Naive thymus-derived CD4-positive, alpha-beta T cell (primary cell): ENCODE results near the gene CMTM1. TPM values are rescaled to one million over a fixed set of nuclear protein-coding genes. Genes with fewer than 3 reads are reported as not detected.

ENCODE experiments used
- ATAC-seq: fragments of 150-1000 bp; cut with Tn5 transposase; 2 replicates; pipeline ENCODE4 v1.10.0; 2021; ENCODE audit warnings: mild to moderate bottlenecking, moderate library complexity
- CTCF ChIA-PET: fragments of 350-600 bp; sonication (Branson Sonifier 250); formaldehyde crosslinking; loops from one replicate; lab custom pipeline; 2021; ENCODE audit warnings: antibody characterized with exemption; lab: Charles Lee
- POLR2A ChIA-PET: fragments of 350-600 bp; sonication (Branson Sonifier 250); formaldehyde crosslinking; loops from one replicate; lab custom pipeline; 2021; ENCODE audit warnings: antibody characterized with exemption, inconsistent platforms; lab: Charles Lee
- DNase-seq, 9 donors: peaks; one replicate each; pipeline versions ENCODE4 v3.0.0 to v3.0.0-alpha.2; 2020 to 2022; ENCODE audit warnings: mixed read lengths in 1 of 9
- H3K27ac ChIP-seq: one replicate; pipeline ENCODE4 v1.7.0; 2013; ENCODE audit warnings: mild to moderate bottlenecking, low read depth, low read length, moderate library complexity
- H3K27me3 ChIP-seq, 2 donors: one replicate each; pipeline ENCODE4 v1.7.0; 2013; ENCODE audit warnings: low read length in 2 of 2, mild to moderate bottlenecking in 2 of 2, moderate library complexity in 2 of 2; ENCODE audit not compliant: control insufficient read depth in 2 of 2, insufficient read depth in 2 of 2
- H3K36me3 ChIP-seq, 3 experiments: 1 replicate in 2 of 3; 2 replicates in 1 of 3; pipeline ENCODE4 v1.7.0; 2013; ENCODE audit warnings: low read length in 3 of 3, mild to moderate bottlenecking in 3 of 3, moderate library complexity in 1 of 3; ENCODE audit not compliant: insufficient read depth in 3 of 3, control insufficient read depth in 2 of 3
- H3K4me1 ChIP-seq, 2 donors: one replicate each; pipeline ENCODE4 v1.7.0; 2013; ENCODE audit warnings: low read length in 2 of 2, mild to moderate bottlenecking in 2 of 2, moderate library complexity in 1 of 2; ENCODE audit not compliant: control insufficient read depth in 2 of 2, insufficient read depth in 2 of 2
- H3K4me3 ChIP-seq: 2 replicates; pipeline ENCODE4 v1.7.0; 2013; ENCODE audit warnings: mild to moderate bottlenecking, low read length
- H3K9me3 ChIP-seq, 3 experiments: 1 replicate in 2 of 3; 2 replicates in 1 of 3; pipeline ENCODE4 v1.7.0; 2013; ENCODE audit warnings: low read length in 3 of 3; ENCODE audit not compliant: control insufficient read depth in 2 of 3
- H3K27ac Mint-ChIP-seq, 9 donors: one replicate each; pipeline ENCODE4 v1.8.0; 2020 to 2022; ENCODE audit warnings: mixed read lengths in 9 of 9, mild to moderate bottlenecking in 8 of 9, moderate library complexity in 5 of 9, inconsistent platforms in 2 of 9
- H3K27me3 Mint-ChIP-seq, 5 donors: one replicate each; pipeline ENCODE4 v1.8.0; 2021 to 2022; ENCODE audit warnings: mixed read lengths in 5 of 5, mild to moderate bottlenecking in 1 of 5
- H3K36me3 Mint-ChIP-seq, 5 donors: one replicate each; pipeline ENCODE4 v1.8.0; 2020 to 2022; ENCODE audit warnings: mixed read lengths in 5 of 5, mild to moderate bottlenecking in 3 of 5, inconsistent platforms in 1 of 5
- H3K4me1 Mint-ChIP-seq, 7 donors: one replicate each; pipeline ENCODE4 v1.8.0; 2020 to 2022; ENCODE audit warnings: mixed read lengths in 7 of 7, mild to moderate bottlenecking in 3 of 7, inconsistent platforms in 1 of 7
- H3K4me3 Mint-ChIP-seq, 10 donors: one replicate each; pipeline ENCODE4 v1.8.0; 2020 to 2022; ENCODE audit warnings: mild to moderate bottlenecking in 10 of 10, mixed read lengths in 10 of 10, moderate library complexity in 6 of 10, inconsistent platforms in 2 of 10
- H3K9me3 Mint-ChIP-seq, 11 donors: one replicate each; pipeline ENCODE4 v1.8.0; 2020 to 2022; ENCODE audit warnings: mixed read lengths in 11 of 11, mild to moderate bottlenecking in 4 of 11, inconsistent platforms in 1 of 11, moderate library complexity in 1 of 11
- intact Hi-C, 2 donors: fragments of 100-400 bp; cut with micrococcal nuclease; formaldehyde crosslinking; loops; one replicate each; pipeline ENCODE4 v1.15.1; 2023
- polyA plus RNA-seq, 2 donors: library from polyadenylated mRNA; unstranded; fragments of 300-500 nt; fragmentation: Illumina TruSeq; gene quantifications; one replicate each; pipeline ENCODE4 v1.2.3, GENCODE V29; 2021
- total RNA-seq, 6 experiments: library from RNA in 5 of 6; stranded (reverse) in 5 of 6; gene quantifications; 1 replicate in 5 of 6; 2 replicates in 1 of 6; pipeline ENCODE4 v1.2.3 and lab custom pipeline; 2021 to 2026

CMTM1 gene
- total and polyA plus RNA-seq, 7 experiments from 2014 or later, result 0.36 to 23.3 (median 4.4) TPM

GRCh38 chr16:66549284-66550131 lies 16.7 kb upstream of the CMTM1 start, which contains the start of gene TK2:
TSS of gene TK2 (minus strand) at chr16:66550122. CDS start at chr16:66550061, 61 bp downstream.
- peak; percentile 36 to 81 (median 55) for DNase-seq
- Mint-ChIP-seq H3K36me3 (peaks cover 0 to 36% (median 0%) of the 10 kb centered on the region in 5 donors), H3K27ac (peak within 1 kb of the TSS; percentile 72 to 94 (median 92)), H3K9me3 (peaks cover 0 to 7% (median 0%) of the 10 kb centered on the region in 11 donors), H3K4me1 (peaks cover 36 to 63% (median 59%) of the 10 kb centered on the region in 7 donors), H3K27me3 (peaks cover 0 to 2% (median 0%) of the 10 kb centered on the region in 5 donors), H3K4me3 (peak within 1 kb of the TSS; percentile 64 to 96 (median 86))
- POLR2A ChIA-PET, result interaction anchor here (1.1 to 9.5 kb wide), 3 partner anchors 11 to 32 kb away, joined by 3 to 164 read pairs (median 7); no protein-coding TSS in a partner anchor
- intact Hi-C loops, result loop anchor here in 1 of 2 donors (1.0 to 5.0 kb wide), 4 partner anchors 32 to 333 kb away; partner anchors contain the start of genes CMTM4 and PDP2
- Histone ChIP-seq H3K27me3 (no peaks in the 10 kb centered on the region), H3K27ac (peak within 1 kb of the TSS; percentile 83), H3K36me3 (no peaks in the 10 kb centered on the region), H3K9me3 (no peaks in the 10 kb centered on the region), H3K4me3 (peak within 1 kb of the TSS; percentile 70), H3K4me1 (peaks cover 44 to 46% of the 10 kb centered on the region in 2 donors)
- ATAC-seq, result peak; percentile 17
- CTCF ChIA-PET, result interaction anchor here (0.7 to 3.3 kb wide), 3 partner anchors 14 to 143 kb away, joined by 3 to 22 read pairs (median 3); no protein-coding TSS in a partner anchor

- Histone ChIP-seq H3K9me3 (no peaks in the 10 kb centered on the region), H3K27ac (peak overlapping the region; percentile 77), H3K27me3 (no peaks in the 10 kb centered on the region), H3K4me3 (peak overlapping the region; percentile 94), H3K4me1 (peaks cover 49 to 61% of the 10 kb centered on the region in 2 donors), H3K36me3 (no peaks in the 10 kb centered on the region)
- intact Hi-C loops, result loop anchor here in 1 of 2 donors (1.0 to 5.0 kb wide), 4 partner anchors 73 to 331 kb away; partner anchors contain the start of genes CMTM4 and PDP2
- ChIA-PET CTCF (interaction anchor here (1.3 to 3.6 kb wide), 7 partner anchors 12 to 144 kb away, joined by 4 to 24 read pairs (median 9); partner anchors contain the start of gene CMTM3), POLR2A (interaction anchor here (0.8 to 9.5 kb wide), 17 partner anchors 8 to 279 kb away, joined by 3 to 164 read pairs (median 5); partner anchors contain the start of genes CMTM1, CMTM2, CMTM3 and NAE1)
- Mint-ChIP-seq H3K9me3 (peaks cover 0 to 7% (median 0%) of the 10 kb centered on the region in 11 donors), H3K36me3 (peaks cover 0 to 45% (median 0%) of the 10 kb centered on the region in 5 donors), H3K4me1 (peaks cover 55 to 81% (median 76%) of the 10 kb centered on the region in 7 donors), H3K4me3 (peak overlapping the region; percentile 92 to 99 (median 95)), H3K27ac (peak overlapping the region; percentile 91 to 97 (median 94)), H3K27me3 (peaks cover 0 to 2% (median 0%) of the 10 kb centered on the region in 5 donors)
- DNase-seq (peak in 8 of 9 donors; percentile 53 to 64 (median 58)), ATAC-seq (peak; percentile 57)
Measured at GRCh38 chr16:66551348-66551759, 14.9 kb upstream of the CMTM1 start.

DNA sequence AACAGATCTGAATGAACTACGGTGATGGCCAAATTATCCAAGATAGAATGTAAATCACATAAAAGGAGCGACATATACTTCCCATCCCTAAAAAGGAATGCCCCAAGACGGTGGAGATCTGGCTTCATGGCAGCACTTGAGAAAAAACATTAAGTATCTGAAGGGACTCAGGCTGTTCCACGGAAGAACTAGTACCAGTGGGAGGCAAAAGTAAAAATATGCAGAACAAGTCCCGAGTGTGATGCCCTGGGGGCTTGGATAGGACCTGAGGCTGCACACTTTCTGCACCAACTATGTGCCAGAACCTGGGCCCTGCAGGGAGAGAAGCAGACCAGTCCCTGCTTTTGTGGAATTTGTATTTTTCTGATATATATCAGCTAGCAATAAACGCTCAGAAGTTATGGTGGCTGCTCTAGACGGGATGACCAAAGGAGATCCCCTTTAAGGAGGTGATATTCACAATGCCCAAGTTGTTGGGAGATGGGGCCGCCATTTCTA lies 14.4 kb upstream of the CMTM1 start:
- Histone ChIP-seq H3K4me3 (peak overlapping the region; percentile 94), H3K4me1 (peaks cover 49 to 63% of the 10 kb centered on the region in 2 donors), H3K27ac (peak overlapping the region; percentile 77), H3K27me3 (no peaks in the 10 kb centered on the region), H3K36me3 (no peaks in the 10 kb centered on the region), H3K9me3 (no peaks in the 10 kb centered on the region)
- peak overlapping the region; percentile 91 to 97 (median 94) for H3K27ac Mint-ChIP-seq
- peaks cover 0 to 2% (median 0%) of the 10 kb centered on the region in 5 donors for H3K27me3 Mint-ChIP-seq
- H3K4me3 Mint-ChIP-seq, result peak overlapping the region; percentile 92 to 99 (median 95)
- ChIA-PET POLR2A (interaction anchor here (0.9 to 9.5 kb wide), 27 partner anchors 8 to 279 kb away, joined by 3 to 164 read pairs (median 4); partner anchors contain the start of genes CMTM1, CMTM2, CMTM3 and NAE1), CTCF (interaction anchor here (0.6 to 3.6 kb wide), 10 partner anchors 9 to 145 kb away, joined by 3 to 24 read pairs (median 6); partner anchors contain the start of gene CMTM3)
- peaks cover 55 to 84% (median 80%) of the 10 kb centered on the region in 7 donors for H3K4me1 Mint-ChIP-seq
- peaks cover 0 to 45% (median 0%) of the 10 kb centered on the region in 5 donors for H3K36me3 Mint-ChIP-seq
- peaks cover 0 to 7% (median 0%) of the 10 kb centered on the region in 11 donors for H3K9me3 Mint-ChIP-seq
- DNase-seq, result peak in 2 of 9 donors; percentile 16 to 30
- ATAC-seq, result no peak
- intact Hi-C loops, result loop anchor here (1.0 to 5.0 kb wide), 10 partner anchors 28 to 382 kb away; partner anchors contain the start of genes CMTM3 (in 2 of the 2), CIAO2B (in 1 of the 2), CMTM4 (in 1 of the 2) and PDP2 (in 1 of the 2)

DNA sequence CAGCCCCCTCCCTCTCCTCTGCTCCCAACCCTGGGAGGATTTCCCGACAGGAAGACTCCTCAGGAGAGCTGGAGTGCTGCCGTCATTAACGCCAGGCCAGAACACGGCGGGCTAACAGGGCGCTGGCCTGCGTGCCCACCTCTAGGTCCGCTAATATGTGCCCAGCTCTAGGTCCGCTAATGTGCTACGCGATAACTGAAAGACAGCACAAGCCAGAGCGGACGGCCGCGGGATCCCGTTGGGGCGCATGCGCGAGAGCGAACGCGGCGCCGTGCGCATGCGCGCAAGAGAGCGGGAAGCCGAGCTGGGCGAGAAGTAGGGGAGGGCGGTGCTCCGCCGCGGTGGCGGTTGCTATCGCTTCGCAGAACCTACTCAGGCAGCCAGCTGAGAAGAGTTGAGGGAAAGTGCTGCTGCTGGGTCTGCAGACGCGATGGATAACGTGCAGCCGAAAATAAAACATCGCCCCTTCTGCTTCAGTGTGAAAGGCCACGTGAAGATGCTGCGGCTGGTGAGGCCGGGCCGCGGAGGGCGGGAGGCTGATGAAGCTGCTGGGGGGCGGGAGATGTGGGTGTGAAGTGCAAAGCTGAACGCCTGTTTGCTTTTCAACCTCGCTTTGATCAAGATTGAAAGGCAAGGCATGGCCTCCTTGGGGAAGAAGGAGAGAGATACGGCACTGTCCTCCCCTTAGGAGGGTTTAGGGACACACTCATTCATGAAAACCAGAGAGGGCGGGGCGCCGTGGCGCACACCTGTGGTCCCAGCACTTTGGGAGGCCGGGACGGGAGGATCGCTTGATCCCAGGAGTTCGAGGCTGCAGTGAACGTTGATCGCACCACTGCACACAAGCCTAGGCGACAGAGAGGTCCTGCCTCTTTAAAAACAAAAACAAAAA lies 13.7 kb upstream of the CMTM1 start, which contains the start of gene CKLF:
Gene CKLF (plus strand): TSS at position 291 of the 892 bp plus-strand sequence. CDS start 140 bp downstream, at position 431.
- peaks cover 59 to 85% (median 80%) of the 10 kb centered on the region in 7 donors for H3K4me1 Mint-ChIP-seq
- peaks cover 0 to 2% (median 0%) of the 10 kb centered on the region in 5 donors for H3K27me3 Mint-ChIP-seq
- Histone ChIP-seq H3K9me3 (no peaks in the 10 kb centered on the region), H3K36me3 (no peaks in the 10 kb centered on the region), H3K4me1 (peaks cover 49 to 68% of the 10 kb centered on the region in 2 donors), H3K27ac (peak within 1 kb of the TSS; percentile 77), H3K27me3 (no peaks in the 10 kb centered on the region), H3K4me3 (peak within 1 kb of the TSS; percentile 94)
- intact Hi-C loops, result loop anchor here (1.0 to 5.0 kb wide), 10 partner anchors 28 to 382 kb away; partner anchors contain the start of genes CMTM3 (in 2 of the 2), CIAO2B (in 1 of the 2), CMTM4 (in 1 of the 2) and PDP2 (in 1 of the 2)
- peak within 1 kb of the TSS; percentile 92 to 99 (median 95) for H3K4me3 Mint-ChIP-seq
- ChIA-PET CTCF (interaction anchor here (0.6 to 3.6 kb wide), 14 partner anchors 9 to 315 kb away, joined by 3 to 24 read pairs (median 5); partner anchors contain the start of gene CMTM3), POLR2A (interaction anchor here (0.7 to 9.5 kb wide), 25 partner anchors 9 to 278 kb away, joined by 3 to 164 read pairs (median 4); partner anchors contain the start of genes CMTM1, CMTM2, CMTM3 and NAE1)
- H3K9me3 Mint-ChIP-seq, result peaks cover 0 to 7% (median 0%) of the 10 kb centered on the region in 11 donors
- peak; percentile 83 for ATAC-seq
- DNase-seq, result peak; percentile 84 to 96 (median 92)
- H3K36me3 Mint-ChIP-seq, result peaks cover 0 to 42% (median 3%) of the 10 kb centered on the region in 5 donors
- peak within 1 kb of the TSS; percentile 91 to 97 (median 94) for H3K27ac Mint-ChIP-seq

GRCh38 chr16:66553223-66553622 lies 13.0 kb upstream of the CMTM1 start:
- H3K9me3 Mint-ChIP-seq, result peaks cover 0 to 7% (median 0%) of the 10 kb centered on the region in 11 donors
- Histone ChIP-seq H3K9me3 (no peaks in the 10 kb centered on the region), H3K4me1 (peaks cover 49 to 75% of the 10 kb centered on the region in 2 donors), H3K27ac (peak overlapping the region; percentile 77), H3K27me3 (no peaks in the 10 kb centered on the region), H3K36me3 (peaks cover 0 to 1% (median 0%) of the 10 kb centered on the region in 3 experiments), H3K4me3 (peak overlapping the region; percentile 94)
- intact Hi-C loops, result loop anchor here in 1 of 2 donors (5.0 kb wide), 3 partner anchors 99 to 329 kb away; partner anchors contain the start of genes CMTM4 and PDP2
- peaks cover 60 to 86% (median 80%) of the 10 kb centered on the region in 7 donors for H3K4me1 Mint-ChIP-seq
- ATAC-seq (no peak), DNase-seq (no peak)
- H3K27ac Mint-ChIP-seq, result peak overlapping the region; percentile 85 to 97 (median 94)
- CTCF ChIA-PET, result interaction anchor here (0.6 to 3.6 kb wide), 7 partner anchors 10 to 78 kb away, joined by 3 to 24 read pairs (median 5); partner anchors contain the start of gene CMTM3
- peaks cover 0 to 2% (median 0%) of the 10 kb centered on the region in 5 donors for H3K27me3 Mint-ChIP-seq
- H3K36me3 Mint-ChIP-seq, result peaks cover 0 to 44% (median 4%) of the 10 kb centered on the region in 5 donors
- H3K4me3 Mint-ChIP-seq, result peak overlapping the region; percentile 92 to 99 (median 95)
- POLR2A ChIA-PET, result interaction anchor here (0.5 to 9.5 kb wide), 11 partner anchors 10 to 146 kb away, joined by 3 to 164 read pairs (median 5); partner anchors contain the start of gene CMTM3
